HUES6 (cell line): ENCODE data around the gene SLC5A10.
"Not testable (repeated sequence)": the region's sequence is repeated elsewhere in the genome, so short reads cannot be mapped to it uniquely, and the experiment has no call there.

Source experiments
- H3K27ac ChIP-seq: 2 replicates; pipeline ENCODE4 v1.7.0; 2013; ENCODE audit warnings: low read depth, mild to moderate bottlenecking, low read length, inconsistent platforms
- H3K27me3 ChIP-seq: 2 replicates; pipeline ENCODE4 v1.6.1; 2013; ENCODE audit warnings: low read length; ENCODE audit not compliant: control insufficient read depth, insufficient read depth
- H3K36me3 ChIP-seq: 2 replicates; pipeline ENCODE4 v1.6.1; 2013; ENCODE audit warnings: low read length; ENCODE audit not compliant: control insufficient read depth, insufficient read depth
- H3K4me1 ChIP-seq: 2 replicates; pipeline ENCODE4 v1.6.1; 2013; ENCODE audit warnings: low read length; ENCODE audit not compliant: control insufficient read depth, insufficient read depth
- H3K4me3 ChIP-seq: 2 replicates; pipeline ENCODE4 v1.5.1; 2013; ENCODE audit warnings: low read depth, low read length
- H3K9ac ChIP-seq: one replicate; pipeline ENCODE4 v1.6.1; 2013; ENCODE audit warnings: mild to moderate bottlenecking, low read length
- H3K9me3 ChIP-seq: 2 replicates; pipeline ENCODE4 v1.6.1; 2013; ENCODE audit warnings: low read depth, low read length; ENCODE audit not compliant: control insufficient read depth, insufficient read depth

Gene SLC5A10

DNA sequence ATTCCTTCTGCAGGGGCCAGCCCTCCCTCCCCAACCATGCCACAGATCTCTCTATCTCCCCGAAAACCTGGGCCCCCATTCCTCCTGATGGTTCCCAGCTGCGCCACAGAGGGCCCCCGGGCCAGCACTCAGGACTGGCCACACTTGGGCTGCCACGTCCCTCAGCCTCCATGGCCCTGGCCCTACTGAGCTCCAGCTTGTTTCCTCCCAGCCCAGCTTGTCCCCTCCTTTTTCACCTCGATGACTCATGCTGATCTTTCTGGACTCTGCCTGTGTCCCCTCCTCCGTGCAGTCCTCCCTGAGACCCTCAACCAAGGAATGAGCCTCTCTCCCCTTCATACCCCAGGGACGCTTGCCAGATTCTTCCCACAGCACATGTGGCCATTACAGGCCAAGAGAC, 63.5 kb downstream of the SLC5A10 start:
- Histone ChIP-seq H3K27me3 (no peaks in the 10 kb centered on the region), H3K4me3 (no peak overlapping the region), H3K9me3 (no peaks in the 10 kb centered on the region), H3K36me3 (no peaks in the 10 kb centered on the region), H3K27ac (no peak overlapping the region), H3K9ac (no peak overlapping the region), H3K4me1 (peaks cover 27% of the 10 kb centered on the region)

DNA sequence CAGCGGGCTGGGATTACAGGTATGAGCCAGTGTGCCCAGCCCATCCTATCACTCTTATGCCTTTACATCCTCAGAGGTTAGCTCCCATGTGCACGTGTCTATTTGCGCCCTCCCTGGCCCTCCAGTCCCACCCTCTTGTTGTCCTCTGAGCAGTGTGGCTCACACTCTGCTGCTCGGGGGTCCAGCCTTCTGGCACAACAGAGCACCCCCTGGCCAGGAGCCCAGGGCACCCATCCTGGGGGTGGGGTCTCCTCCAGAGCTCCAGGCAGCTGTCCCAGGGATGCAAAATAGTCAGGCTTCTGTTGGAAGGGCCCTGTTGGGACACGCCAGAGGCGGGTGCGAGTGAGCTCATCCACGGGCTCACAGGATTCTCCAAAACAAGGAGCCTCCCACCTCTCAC, 64.3 kb downstream of the SLC5A10 start:
- Histone ChIP-seq H3K9me3 (no peaks in the 10 kb centered on the region), H3K27me3 (no peaks in the 10 kb centered on the region), H3K9ac (no peak overlapping the region), H3K4me1 (peaks cover 18% of the 10 kb centered on the region; the same call in 1 of the 2 replicates), H3K4me3 (no peak overlapping the region), H3K36me3 (no peaks in the 10 kb centered on the region), H3K27ac (no peak overlapping the region)

DNA sequence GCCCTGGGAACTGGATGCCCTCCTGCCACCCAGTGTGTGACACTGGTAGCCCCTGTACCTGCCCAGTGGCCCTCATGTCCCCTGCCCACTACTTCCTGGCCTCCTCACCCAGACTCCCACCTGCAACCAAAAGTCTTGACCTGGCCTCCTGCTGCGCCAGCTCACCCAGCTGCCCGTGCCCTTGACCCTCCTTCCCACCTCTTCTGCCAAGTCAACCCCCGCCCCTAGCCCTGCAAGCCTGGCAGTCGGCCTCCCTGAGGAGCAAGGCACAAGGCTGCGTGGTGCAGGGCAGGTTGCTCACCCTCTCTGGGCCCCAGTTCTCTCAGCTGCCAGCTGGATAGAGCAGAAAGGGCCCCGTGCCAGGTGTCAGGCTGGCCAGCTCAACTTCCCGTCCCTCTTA, 64.9 kb downstream of the SLC5A10 start:
- H3K9me3 ChIP-seq, result no peaks in the 10 kb centered on the region
- H3K27ac ChIP-seq, result no peak overlapping the region
- H3K27me3 ChIP-seq, result no peaks in the 10 kb centered on the region
- no peak overlapping the region for H3K4me3 ChIP-seq
- no peaks in the 10 kb centered on the region for H3K36me3 ChIP-seq
- H3K9ac ChIP-seq, result no peak overlapping the region
- peaks cover 13% of the 10 kb centered on the region; the same call in 1 of the 2 replicates for H3K4me1 ChIP-seq

DNA sequence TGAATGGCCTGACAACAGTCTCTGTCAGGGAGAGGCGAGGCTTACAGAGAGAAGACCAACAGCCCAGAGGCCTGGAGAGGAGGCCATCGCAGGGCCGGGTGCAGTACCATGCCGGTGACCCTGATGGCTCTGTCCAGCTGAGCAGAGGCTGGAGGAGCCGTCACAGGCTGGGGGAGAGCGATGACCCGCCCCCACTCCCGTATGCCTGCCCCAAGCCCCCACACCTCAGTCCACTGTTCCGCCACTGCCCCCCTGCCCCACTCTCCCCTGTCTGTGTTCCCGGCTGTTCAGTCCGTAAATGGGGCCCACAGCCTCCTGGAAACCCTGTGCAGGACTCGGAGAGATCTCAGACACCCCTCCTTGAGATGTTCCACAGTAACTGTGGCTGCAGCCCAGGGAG, 65.4 kb downstream of the SLC5A10 start:
- Histone ChIP-seq H3K4me3 (no peak overlapping the region), H3K27me3 (no peaks in the 10 kb centered on the region), H3K36me3 (no peaks in the 10 kb centered on the region), H3K27ac (no peak overlapping the region), H3K9me3 (no peaks in the 10 kb centered on the region), H3K4me1 (peaks cover 13% of the 10 kb centered on the region; the same call in 1 of the 2 replicates), H3K9ac (no peak overlapping the region)

DNA sequence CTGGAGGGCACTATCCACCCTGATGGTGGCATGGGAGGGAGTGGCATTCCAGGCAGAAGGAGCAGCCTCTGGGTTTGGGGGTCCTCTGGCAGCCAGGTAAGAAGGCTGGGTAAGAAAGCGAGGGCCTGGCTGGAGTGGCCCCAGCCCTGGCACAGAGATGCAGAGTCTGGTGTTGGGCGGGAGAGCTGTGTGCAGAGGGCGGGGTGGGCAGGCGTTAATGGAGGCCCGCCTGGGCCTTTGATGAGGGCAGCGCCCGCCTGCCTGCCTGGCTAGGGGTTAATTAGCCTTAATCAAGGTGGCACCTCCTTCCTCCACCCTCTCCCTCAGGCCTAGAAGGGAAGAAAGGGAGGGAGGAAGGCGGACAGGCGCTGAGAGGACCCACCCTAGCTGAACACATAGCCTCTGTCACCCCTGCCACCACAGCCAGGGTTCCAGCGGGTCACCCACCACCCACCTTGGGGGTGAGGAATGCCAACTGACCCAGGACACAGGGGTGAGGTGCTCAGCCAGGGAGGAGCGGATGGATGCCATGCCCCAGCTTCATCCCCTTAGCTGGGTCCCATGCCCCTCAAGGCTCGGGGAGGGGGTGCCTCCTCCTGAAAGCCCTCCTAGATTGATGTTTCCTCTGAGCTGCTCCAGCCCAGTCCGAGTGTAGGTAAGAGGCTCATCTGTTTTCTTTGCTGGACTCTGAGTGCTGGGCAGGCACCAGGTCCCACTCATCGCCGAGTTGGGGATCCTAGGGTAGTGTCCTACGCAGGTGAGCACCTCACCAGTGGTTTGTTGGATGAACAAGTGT, 66.0 kb downstream of the SLC5A10 start:
- peaks cover 13% of the 10 kb centered on the region; the same call in 1 of the 2 replicates for H3K4me1 ChIP-seq
- no peaks in the 10 kb centered on the region for H3K27me3 ChIP-seq
- no peak overlapping the region for H3K9ac ChIP-seq
- H3K36me3 ChIP-seq, result no peaks in the 10 kb centered on the region
- H3K4me3 ChIP-seq, result no peak overlapping the region
- H3K9me3 ChIP-seq, result no peaks in the 10 kb centered on the region
- H3K27ac ChIP-seq, result no peak overlapping the region

DNA sequence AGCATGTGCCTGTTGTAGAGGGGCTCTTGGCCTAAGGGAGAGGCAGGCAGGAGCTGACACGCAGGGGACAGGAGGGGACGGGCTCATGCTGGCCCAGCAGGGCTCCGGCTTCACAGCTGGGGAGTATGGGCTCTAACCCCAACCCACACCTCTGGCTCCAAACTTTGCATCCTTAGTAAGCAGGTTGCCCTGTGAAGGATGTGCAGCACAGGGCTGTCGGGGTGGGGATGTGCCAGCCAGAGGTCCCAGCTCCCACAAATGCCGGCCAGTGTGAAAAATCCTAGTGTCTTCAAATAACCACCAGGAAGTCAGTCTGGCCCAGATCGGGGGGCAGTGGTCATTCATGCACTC, 66.6 kb downstream of the SLC5A10 start:
- Histone ChIP-seq H3K4me3 (no peak overlapping the region), H3K27ac (no peak overlapping the region), H3K9me3 (no peaks in the 10 kb centered on the region), H3K9ac (no peak overlapping the region), H3K27me3 (no peaks in the 10 kb centered on the region), H3K36me3 (no peaks in the 10 kb centered on the region), H3K4me1 (peaks cover 13% of the 10 kb centered on the region; the same call in 1 of the 2 replicates)

DNA sequence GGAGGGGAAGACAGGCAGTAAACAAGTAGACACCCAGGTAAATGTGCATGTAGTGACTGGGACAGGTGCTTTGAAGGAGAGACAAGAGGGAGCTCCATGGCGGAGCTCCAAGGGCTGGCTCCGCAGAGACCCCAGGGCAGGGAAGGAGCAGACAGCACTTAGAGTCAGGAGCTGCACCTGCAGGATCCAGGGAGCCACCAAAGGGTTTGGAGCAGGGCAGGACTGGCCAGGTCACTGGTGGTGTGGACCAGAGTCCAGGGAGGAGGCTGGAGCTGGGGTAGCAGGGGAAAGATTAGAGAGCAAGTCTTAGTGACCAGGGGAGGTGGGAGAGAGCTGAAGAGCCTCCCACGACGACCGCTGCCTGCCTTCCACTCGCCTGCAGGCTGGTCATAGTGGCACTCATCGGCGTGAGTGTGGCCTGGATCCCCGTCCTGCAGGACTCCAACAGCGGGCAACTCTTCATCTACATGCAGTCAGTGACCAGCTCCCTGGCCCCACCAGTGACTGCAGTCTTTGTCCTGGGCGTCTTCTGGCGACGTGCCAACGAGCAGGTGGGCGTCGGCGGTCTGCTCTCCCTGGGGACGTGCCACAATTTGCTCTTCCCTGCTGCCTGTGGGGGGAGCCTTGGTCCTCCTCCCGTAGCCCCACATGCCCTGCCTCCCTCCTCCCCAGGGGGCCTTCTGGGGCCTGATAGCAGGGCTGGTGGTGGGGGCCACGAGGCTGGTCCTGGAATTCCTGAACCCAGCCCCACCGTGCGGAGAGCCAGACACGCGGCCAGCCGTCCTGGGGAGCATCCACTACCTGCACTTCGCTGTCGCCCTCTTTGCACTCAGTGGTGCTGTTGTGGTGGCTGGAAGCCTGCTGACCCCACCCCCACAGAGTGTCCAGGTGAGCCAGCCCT, 67.3 kb downstream of the SLC5A10 start:
- no peaks in the 10 kb centered on the region for H3K36me3 ChIP-seq
- H3K4me3 ChIP-seq, result no peak overlapping the region
- no peak overlapping the region for H3K9ac ChIP-seq
- H3K4me1 ChIP-seq, result peaks cover 13% of the 10 kb centered on the region; the same call in 1 of the 2 replicates
- no peaks in the 10 kb centered on the region for H3K9me3 ChIP-seq
- H3K27ac ChIP-seq, result no peak overlapping the region
- no peaks in the 10 kb centered on the region for H3K27me3 ChIP-seq

DNA sequence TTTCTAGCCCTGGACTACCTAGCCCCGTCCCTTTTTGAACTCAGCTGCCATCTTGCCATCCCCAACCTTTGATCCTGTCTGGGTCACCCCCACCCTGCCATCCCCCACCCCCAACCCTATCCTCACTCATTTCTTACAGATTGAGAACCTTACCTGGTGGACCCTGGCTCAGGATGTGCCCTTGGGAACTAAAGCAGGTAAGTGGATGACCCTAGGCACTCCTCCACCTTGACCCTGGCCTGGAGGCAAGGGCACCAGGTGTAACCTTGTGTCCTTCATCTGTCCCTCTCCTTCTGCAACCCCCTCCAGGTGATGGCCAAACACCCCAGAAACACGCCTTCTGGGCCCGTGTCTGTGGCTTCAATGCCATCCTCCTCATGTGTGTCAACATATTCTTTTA, 68.1 kb downstream of the SLC5A10 start:
- Histone ChIP-seq H3K4me1 (peaks cover 9% of the 10 kb centered on the region; the same call in 1 of the 2 replicates), H3K27me3 (no peaks in the 10 kb centered on the region), H3K4me3 (no peak overlapping the region), H3K36me3 (no peaks in the 10 kb centered on the region), H3K9me3 (no peaks in the 10 kb centered on the region), H3K27ac (no peak overlapping the region), H3K9ac (no peak overlapping the region)

DNA sequence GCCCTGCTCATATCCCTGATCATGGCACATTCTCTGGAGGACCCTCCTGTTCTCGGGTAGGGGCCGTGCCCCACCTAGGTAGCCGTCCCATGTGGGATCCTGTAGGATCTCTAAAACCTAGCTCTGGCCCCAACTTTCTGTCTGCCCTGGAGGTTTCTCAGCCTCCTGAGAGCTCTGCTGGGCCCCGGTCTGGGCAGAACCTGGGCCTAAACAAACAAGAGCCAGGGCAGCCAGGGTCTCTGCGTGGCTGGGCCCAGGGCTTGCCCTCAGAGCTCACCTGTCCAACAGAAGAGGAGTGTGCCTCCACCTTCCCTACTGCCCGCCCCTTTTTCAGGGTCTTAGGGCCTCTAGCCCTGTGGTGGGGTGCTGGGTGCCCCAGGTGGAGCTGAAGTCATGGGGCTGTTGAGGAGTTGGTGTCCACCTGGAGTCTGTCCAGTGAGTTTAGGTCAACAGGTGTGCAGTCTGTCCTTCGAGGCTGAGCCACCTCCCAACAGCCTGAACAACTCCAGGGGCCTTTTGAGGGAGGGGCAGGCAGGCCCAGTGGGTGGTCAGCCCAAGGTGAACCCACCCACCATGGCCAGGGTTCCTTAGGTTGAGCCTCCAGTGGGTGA, 69.2 kb downstream of the SLC5A10 start:
- not testable (repeated sequence) for H3K4me3 ChIP-seq, H3K9ac ChIP-seq, H3K9me3 ChIP-seq, H3K27me3 ChIP-seq, H3K36me3 ChIP-seq, H3K4me1 ChIP-seq, H3K27ac ChIP-seq

DNA sequence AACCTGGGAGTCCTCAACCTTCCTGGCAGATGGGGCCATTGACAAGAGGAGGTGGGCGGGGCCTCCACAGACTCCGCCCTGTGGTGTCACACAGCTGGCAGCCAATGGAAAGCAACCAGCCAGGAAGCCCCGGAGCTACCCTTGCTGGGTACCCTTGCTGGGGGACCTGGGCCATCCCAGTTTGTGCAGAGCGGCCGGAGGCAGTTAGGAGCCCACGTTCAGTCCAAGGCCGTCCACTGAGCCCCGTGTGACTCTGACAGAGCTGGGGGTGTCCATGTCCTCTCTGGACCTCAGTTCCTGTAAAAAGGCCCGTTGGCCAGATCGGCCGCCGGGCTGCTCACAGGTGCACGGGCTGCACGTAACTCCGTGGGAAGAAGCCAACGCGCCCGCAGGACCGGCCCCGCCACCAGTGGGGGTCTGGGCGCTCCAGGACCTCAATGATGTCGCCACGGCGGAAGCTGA, 69.7 kb downstream of the SLC5A10 start:
- H3K36me3 ChIP-seq, result no peaks in the 10 kb centered on the region
- no peak overlapping the region for H3K4me3 ChIP-seq
- no peak overlapping the region for H3K9ac ChIP-seq
- peaks cover 4% of the 10 kb centered on the region; the same call in 1 of the 2 replicates for H3K4me1 ChIP-seq
- H3K27me3 ChIP-seq, result no peaks in the 10 kb centered on the region
- H3K27ac ChIP-seq, result no peak overlapping the region
- H3K9me3 ChIP-seq, result no peaks in the 10 kb centered on the region
